ENCODE measurements around the gene SAP30L. TPM values are rescaled to one million over a fixed set of nuclear protein-coding genes. Genes with fewer than 3 reads are reported as not detected.

Gene SAP30L
- total and polyA plus RNA-seq, 2 experiments from 2014 or later: 21.4 to 29.3 TPM

GRCh38 chr5:154482528-154483449, 37.0 kb downstream of the SAP30L start:
- H3K4me3 ChIP-seq: peak overlapping the region; percentile 50

GRCh38 chr5:154483654-154484392, 38.0 kb downstream of the SAP30L start:
- H3K27me3 ChIP-seq (ENCODE audit: insufficient read depth): peaks cover 100% of the 10 kb centered on the region
- H4K20me1 ChIP-seq (replicated peaks; ENCODE audit: insufficient read depth): peaks cover 33% of the 10 kb centered on the region
- H3K27ac Mint-ChIP-seq: no peak overlapping the region
- no peak for TF ChIP-seq REST (IDR thresholded peaks at IDR 0.05; ENCODE audit: unreplicated experiment)
- no peak for TF ChIP-seq EZH2phosphoT487 (IDR thresholded peaks at IDR 0.05; ENCODE audit: unreplicated experiment)
- TF ChIP-seq CREB1 (CRISPR knock-in tag; IDR thresholded peaks at IDR 0.05; ENCODE audit: low read depth): no peak
- TF ChIP-seq JUNB (IDR thresholded peaks at IDR 0.05; ENCODE audit: unreplicated experiment): no peak
- TF ChIP-seq CTCF (conservative IDR thresholded peaks at IDR 0.05; ENCODE audit: low read depth in 2 of 2): no peak
- TF ChIP-seq ZNF331 (CRISPR knock-in tag; IDR thresholded peaks at IDR 0.05; ENCODE audit: low read depth): no peak

More at GRCh38 chr5:154482528-154483449, 37.0 kb downstream of the SAP30L start:
- no peaks in the 10 kb centered on the region; the same call in 2 of the 3 replicates for H3K36me3 Mint-ChIP-seq (ENCODE audit: low read depth)
- Histone ChIP-seq H3K27me3 (ENCODE audit: insufficient read depth) (peaks cover 100% of the 10 kb centered on the region), H3K9me2 (ENCODE audit: insufficient read depth) (no peaks in the 10 kb centered on the region), H3K4me1 (ENCODE audit: insufficient read depth) (peaks cover 80% of the 10 kb centered on the region), H3K27ac (ENCODE audit: low read depth) (no peak overlapping the region), H3K4me2 (peak overlapping the region; percentile 68), H3K79me2 (replicated peaks; ENCODE audit: insufficient read depth) (no peaks in the 10 kb centered on the region), H4K20me1 (replicated peaks; ENCODE audit: insufficient read depth) (peaks cover 33% of the 10 kb centered on the region), H3K36me3 (ENCODE audit: insufficient read depth) (no peaks in the 10 kb centered on the region), H2AFZ (no peak overlapping the region), H3F3A (replicated peaks; ENCODE audit: low read depth) (peaks cover 40% of the 10 kb centered on the region)
- H3K9me3 Mint-ChIP-seq: no peaks in the 10 kb centered on the region
- H3K27ac Mint-ChIP-seq: no peak overlapping the region
- H3K4me1 Mint-ChIP-seq: peaks cover 64% of the 10 kb centered on the region
- peak; percentile 47 for DNase-seq (ENCODE audit: low spot score)
- H3K4me3 Mint-ChIP-seq: peak overlapping the region; percentile 58
- H3K27me3 Mint-ChIP-seq (ENCODE audit: insufficient read depth, low read depth, poor library complexity): peaks cover 98% of the 10 kb centered on the region
- TF ChIP-seq ZNF114 (CRISPR knock-in tag; IDR thresholded peaks at IDR 0.05): no peak
- peak; percentile 78 for TF ChIP-seq EZH2phosphoT487 (IDR thresholded peaks at IDR 0.05; ENCODE audit: unreplicated experiment)
- TF ChIP-seq REST (IDR thresholded peaks at IDR 0.05; ENCODE audit: unreplicated experiment): no peak
- peak; percentile 98 for TF ChIP-seq EZH2 (IDR thresholded peaks at IDR 0.05; ENCODE audit: low read depth, unreplicated experiment)
- no peak for ATAC-seq

More at GRCh38 chr5:154483654-154484392, 38.0 kb downstream of the SAP30L start:
- Mint-ChIP-seq H3K9me3 (no peaks in the 10 kb centered on the region), H3K4me3 (peak overlapping the region; percentile 55), H3K36me3 (ENCODE audit: low read depth) (no peaks in the 10 kb centered on the region; the same call in 2 of the 3 replicates), H3K4me1 (peaks cover 64% of the 10 kb centered on the region), H3K27me3 (ENCODE audit: insufficient read depth, low read depth, poor library complexity) (peaks cover 93% of the 10 kb centered on the region)
- DNase-seq (ENCODE audit: low spot score) (peak; percentile 58), ATAC-seq (peak; percentile 8)
- no peaks in the 10 kb centered on the region for H3K9me2 ChIP-seq (ENCODE audit: insufficient read depth)
- H3K4me1 ChIP-seq (ENCODE audit: insufficient read depth): peaks cover 80% of the 10 kb centered on the region
- peak overlapping the region; percentile 50 for H3K4me3 ChIP-seq
- no peaks in the 10 kb centered on the region for H3K79me2 ChIP-seq (replicated peaks; ENCODE audit: insufficient read depth)
- H3K36me3 ChIP-seq (ENCODE audit: insufficient read depth): no peaks in the 10 kb centered on the region
- H3K27ac ChIP-seq (ENCODE audit: low read depth): no peak overlapping the region
- peak overlapping the region; percentile 68 for H3K4me2 ChIP-seq
- no peak overlapping the region for H2AFZ ChIP-seq
- H3F3A ChIP-seq (replicated peaks; ENCODE audit: low read depth): peaks cover 40% of the 10 kb centered on the region
